Fibroblast of skin of right biceps (primary cell): Measurements from ENCODE around the gene SFTPD.
A peak's percentile ranks its signal among the peaks of the same experiment; 100 is the strongest.

Experiments used
- DNase-seq: peaks from one replicate; pipeline ENCODE4 v3.0.0-alpha.2; 2013

Gene SFTPD

DNA sequence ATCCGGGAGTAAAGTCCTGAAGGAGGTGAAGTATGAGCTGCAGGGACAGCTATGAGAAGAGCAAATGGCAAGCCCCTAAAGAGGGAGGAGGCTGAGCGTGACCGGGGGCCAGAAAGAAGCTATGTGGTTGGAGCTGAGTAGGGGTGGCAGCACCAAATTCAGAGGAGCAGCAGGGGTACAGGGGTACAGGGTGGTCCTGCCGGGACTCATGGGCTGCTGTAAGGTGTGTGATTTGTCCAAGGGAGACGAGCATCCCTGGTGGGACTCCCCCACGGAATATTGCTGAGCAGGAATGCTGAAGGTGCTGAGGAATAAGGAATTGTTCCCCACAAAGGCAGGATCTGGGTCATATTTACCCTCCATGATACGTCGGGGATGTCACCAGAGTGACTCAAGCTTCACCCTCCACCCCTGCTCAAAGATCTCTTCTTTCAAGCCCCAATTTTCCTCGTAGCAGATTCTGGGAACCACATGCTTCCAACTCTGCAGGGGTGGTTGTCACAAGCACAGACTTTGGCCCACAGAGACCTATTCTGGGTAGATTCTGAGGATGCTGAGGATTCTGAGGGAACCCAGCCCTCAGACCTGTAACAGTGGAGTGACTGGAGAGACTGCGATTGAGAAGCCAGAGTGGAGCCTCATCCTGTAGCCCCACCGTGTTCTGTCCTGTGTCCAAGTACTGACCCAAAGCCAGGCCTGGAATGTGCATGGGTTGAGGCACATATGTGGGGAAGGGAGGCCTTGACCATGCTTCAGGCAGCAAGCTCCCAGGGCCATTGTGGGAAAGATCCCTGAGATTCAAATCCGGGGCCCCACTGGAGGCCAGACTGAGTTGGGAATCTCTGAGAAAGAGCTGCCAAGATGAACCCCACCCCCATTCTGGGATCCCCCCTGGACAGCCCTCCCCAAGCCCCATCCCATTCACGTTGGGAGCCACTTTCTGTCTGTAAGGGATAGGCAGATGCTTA lies 4.2 kb downstream of the SFTPD start:
- DNase-seq = no peak

GRCh38 chr10:79943871-79944270 lies 5.0 kb downstream of the SFTPD start:
- DNase-seq = no peak

DNA sequence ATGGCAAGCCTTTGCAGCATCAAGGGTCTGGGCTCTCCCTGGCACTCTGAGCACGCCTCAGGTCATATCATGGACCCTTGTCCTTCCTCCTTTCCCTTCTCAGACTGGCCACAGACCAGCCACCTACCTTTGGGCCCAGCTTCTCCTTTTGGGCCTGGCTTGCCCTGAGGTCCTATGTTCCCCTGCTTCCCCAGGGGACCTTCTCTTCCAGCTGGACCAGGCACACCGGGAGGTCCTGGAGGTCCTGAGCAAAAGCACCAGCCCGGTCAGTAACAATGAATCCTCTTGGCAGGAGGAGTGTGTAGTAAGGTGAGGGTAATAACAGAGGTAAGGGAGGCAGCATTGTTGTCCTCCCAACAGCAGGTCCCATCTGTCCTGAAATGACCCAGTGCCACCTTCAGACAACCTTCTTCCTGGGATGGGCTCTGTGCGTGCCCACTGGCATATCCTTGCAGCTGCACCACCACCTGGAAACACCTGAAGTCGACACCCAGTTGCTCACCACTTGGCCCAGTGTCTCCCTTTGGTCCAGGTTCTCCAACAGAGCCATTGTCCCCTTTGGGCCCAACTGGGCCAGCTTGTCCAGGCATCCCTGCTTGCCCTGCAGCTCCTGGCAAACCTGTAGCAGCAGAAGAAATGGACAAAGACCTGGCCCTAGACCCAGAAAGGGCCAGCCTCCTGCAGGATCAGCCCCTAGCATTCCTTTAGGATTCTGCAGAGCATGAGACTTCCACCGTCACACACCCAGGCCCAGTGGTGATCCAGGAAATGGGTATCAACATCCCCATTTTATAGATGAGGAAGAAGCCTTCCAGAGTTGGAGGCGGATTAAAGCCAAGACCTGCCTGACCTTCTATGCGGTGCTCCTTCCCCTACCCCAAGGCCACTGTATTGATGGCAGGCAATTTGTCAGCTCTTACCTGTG lies 6.4 kb downstream of the SFTPD start:
- DNase-seq = no peak

GRCh38 chr10:79941585-79942210 lies 7.2 kb downstream of the SFTPD start:
- no peak for DNase-seq

DNA sequence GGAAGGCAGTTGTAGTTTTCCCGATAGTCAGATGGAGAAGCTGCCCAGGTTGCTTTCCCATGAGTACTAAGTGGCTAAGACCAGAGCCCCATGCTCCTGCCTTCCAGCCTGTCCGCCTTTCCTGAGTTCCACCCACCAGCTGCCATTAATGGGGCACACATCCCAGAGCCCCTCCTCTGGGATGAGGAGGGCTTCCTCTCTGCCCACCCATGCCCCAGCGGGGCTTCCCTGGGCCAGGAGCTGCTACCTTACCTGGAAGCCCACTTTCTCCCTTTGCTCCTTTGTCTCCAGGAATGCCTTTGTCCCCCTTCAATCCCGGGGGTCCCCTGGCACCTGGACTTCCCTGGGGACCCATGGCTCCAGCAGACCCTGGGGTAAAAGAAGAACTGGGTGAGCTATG lies 7.8 kb downstream of the SFTPD start:
- DNase-seq = no peak

GRCh38 chr10:79940431-79940830 lies 8.5 kb downstream of the SFTPD start:
- no peak for DNase-seq

DNA sequence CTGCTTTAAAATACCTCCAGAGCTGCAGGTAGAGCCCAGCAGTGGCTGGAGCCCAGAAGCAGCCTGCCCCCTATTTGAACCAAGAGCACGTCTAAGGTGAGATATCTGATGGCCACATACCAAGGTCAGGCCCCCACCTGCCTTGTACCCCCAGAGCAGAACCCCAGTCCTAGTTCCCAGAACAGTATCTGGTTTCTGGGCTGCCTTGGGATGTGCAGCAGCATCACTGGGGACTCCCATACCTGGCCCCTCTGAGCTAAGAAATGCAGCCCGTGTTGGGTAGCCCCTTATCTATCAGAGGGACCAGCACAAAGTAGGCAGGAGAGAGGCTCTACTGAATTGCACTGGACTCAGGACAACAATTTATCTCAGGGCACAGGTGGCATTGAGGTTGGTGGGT lies 8.9 kb downstream of the SFTPD start:
- DNase-seq = no peak

GRCh38 chr10:79938728-79939406 lies 10.0 kb downstream of the SFTPD start:
- no peak for DNase-seq

DNA sequence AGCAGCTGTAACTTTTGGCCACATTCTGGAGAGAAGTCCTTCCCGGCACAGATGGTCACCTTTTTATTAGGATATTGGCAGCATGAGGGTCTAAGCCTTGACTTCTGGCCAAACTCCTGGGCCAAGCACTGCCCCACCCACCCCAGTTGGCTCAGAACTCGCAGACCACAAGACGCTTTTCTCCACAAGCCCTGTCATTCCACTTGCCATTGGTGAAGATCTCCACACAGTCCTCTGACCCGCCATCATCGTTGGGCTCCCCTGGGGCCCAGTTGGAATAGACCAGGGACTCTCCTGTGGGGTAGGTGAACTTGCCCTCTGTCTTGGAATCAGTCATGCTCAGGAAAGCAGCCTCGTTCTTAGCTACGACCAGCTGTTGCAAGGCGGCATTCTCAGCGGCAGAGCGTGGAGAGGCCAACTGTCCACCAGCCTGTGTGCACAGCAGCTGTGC lies 11.2 kb downstream of the SFTPD start:
- DNase-seq = no peak

DNA sequence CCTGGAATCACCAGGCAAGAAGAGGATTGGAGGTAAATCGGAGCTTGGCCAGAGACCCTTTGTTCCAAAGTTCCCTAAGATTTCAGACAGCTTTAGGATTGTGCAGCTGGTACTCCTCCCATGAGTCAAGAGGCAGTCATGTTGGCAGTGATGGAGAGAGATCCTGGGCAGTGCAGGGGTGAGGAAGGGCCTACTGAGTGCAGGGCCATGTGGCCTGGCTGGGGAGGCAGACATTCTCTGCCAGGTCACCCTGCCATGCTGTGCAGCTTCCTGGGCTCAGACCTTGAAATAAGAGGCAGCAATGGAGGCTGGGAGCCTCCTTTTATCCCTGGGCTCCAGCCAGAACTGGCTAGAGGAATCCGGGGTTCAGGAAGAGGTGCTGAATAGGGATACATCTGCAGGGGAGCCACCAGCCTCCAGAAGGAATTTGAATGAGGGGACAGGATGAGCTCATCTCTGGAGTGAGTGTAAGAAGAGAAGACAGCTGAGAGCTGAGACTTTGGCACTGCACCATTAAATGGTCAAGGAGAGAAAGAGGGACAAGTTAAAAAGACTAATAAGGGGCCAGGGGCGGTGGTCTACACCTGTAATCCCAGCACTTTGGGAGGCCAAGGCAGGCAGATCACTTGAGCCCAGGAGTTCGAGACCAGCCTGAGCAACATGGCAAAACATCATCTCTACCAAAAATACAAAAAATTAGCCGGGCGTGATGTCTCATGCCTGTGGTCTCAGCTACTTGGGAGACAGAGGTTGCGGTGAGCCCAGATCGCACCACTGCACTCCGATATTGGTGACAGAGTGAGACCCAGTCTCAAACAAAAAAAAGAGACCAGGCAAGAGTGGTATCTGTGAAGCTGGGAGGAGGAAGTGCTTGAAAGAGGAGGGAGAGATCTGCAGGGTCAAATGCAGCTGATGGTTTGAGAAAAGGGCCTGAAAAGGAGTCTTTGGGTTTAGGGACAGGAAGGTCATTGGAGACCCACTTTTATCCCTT lies 12.0 kb downstream of the SFTPD start:
- DNase-seq = no peak

GRCh38 chr10:79933961-79934360 lies 14.9 kb downstream of the SFTPD start:
- no peak for DNase-seq

DNA sequence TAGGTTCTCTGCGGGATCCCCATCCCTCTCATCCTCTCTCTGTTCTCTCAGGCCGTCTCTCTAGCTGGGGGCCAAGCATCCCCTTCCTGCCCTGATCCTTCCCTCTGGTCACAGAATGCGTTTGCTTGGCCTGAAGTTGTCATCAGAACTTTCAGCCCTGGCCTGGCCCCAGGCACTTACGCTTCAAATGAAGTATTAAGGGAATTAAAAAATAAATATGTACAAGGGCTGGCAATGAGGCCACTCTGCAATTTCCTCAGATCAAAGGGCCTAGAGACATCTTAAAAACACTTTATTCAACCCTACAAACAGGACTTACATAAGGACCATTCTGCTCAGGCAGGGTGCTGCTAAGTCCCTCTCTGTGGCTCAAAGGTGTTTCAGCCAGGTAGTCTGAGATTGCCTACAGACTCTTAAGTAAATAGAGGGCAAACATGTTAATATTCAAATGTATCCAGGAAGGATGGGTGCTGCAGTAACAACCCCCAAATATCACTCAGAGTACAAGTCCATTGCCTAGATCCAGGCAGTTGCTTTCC lies 16.0 kb downstream of the SFTPD start:
- no peak for DNase-seq

DNA sequence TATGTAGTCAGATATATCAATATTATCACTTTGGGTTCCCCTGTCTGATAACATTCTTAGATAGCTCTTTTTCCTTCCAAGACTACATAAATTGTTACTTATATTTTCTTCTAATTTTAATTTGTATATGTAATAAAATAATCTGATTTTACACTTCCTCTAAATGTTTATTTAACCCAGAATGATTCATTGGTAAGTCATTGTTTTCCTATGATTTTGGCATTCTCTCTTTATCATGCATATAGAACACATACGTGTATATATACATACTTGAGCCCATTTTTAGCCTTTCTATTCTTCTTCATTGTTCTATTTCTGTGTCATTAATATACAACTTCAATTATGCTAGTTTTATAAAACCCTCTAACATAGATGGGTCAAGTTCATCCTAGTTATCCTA lies 16.6 kb downstream of the SFTPD start:
- DNase-seq = no peak

DNA sequence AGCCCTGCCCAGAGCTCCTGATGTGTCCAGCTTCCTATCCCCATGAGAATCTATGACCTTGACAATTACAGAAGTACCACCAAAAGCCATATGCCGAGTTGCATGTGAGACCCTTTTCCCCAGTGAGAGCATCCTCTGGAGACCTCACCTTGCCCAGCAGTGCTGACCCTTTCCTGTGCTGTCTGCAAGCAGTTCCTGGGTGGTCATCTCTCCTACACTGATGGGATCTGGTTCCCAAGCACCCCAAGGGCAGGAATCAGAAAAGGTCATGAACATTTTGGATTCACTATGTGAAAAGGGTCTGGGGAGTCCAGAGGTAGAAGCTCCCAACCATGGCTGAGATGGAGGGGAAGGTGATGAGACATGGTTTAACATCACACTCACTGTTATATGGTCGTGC lies 18.2 kb downstream of the SFTPD start:
- DNase-seq = no peak

- no peak for DNase-seq
These were observed 18.6 kb downstream of the SFTPD start for GRCh38 chr10:79930267-79930666.

DNA sequence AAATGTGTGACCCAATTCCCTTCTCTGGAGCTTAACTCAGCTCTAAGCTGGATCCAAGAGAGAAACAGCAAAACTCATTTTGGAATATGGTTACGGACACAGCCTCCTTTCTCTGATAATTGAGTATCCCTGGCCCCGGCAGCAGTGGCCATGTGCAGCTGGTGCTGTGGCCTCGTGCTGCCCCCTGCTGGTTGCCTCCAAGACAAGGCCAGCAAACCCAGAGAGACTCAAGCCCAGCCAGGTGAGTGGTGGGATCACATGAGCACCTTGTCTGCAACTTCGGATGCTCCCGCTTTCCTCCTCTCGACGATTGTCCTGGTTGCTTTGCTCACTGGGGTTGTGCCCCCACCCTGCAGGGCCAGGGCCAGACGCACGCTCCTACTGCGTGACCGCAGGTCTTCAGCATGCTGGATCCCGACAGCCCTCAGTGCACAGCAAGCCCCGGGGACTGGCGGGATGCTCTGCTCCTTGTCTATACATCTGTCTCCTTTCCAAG lies 19.4 kb downstream of the SFTPD start:
- peak; percentile 58 for DNase-seq

DNA sequence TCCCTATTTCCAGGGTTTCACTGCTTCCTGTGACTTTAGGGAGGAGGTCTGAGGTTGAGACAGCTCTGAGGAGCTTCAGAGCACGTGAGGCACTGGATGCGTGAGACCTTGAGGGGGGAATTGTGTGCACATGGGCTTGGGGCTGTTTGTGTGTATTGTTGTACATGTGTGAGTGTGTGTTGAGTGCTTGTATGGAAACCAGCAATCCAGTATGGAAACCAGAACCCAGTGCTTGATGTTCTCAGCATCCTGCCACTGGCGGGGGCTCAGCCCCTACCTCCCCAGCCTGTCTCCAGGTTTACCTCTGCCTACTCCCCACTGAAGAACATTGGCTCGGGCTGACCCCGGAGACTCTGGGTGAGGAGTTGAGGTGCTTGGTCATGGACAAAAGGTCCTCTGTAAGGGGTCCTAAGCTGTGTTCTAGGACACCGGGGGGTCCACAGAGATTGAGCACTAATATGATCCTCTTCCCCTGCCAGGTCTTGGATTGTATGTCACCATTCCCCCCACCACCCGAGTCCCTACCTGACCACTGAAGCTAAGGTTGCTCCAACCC lies 20.8 kb downstream of the SFTPD start:
- DNase-seq = no peak

- no peak for DNase-seq
These were observed 21.6 kb downstream of the SFTPD start for GRCh38 chr10:79927111-79927828.

DNA sequence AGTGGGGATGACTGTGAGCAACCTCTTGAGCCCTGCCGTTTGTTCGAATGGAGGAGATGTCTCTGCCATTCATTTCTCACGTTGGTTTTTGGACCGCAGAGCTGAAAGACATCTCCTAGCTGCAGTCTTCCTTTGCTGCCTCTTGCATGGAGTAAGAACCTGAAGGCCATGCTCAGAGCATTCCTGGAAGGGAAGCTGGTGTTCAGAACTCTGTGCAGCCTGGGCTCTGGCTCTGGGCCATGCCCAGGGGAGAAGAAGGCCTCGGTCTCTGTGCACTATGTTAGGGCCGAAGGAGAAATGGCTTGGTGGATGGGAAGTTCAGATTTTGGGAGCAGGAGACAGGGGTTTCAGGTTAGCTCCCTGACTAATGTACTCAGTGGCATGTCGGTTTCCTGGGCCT lies 22.9 kb downstream of the SFTPD start:
- no peak for DNase-seq

- no peak for DNase-seq
These were observed 23.3 kb downstream of the SFTPD start for GRCh38 chr10:79925614-79926013.
